Mesenchymal stem cell (in vitro differentiated cells and primary cell): ENCODE measurements around the gene GALNT18.
A peak's percentile ranks its signal among the peaks of the same experiment; 100 is the strongest.

Experiments
- DNase-seq: peaks from one replicate; pipeline ENCODE4 v3.0.0-alpha.2; 2013
- H2AFZ ChIP-seq: one replicate; pipeline ENCODE4 v1.6.1; 2013; ENCODE audit warnings: low read depth, mild to moderate bottlenecking, control low read depth, inconsistent platforms, low read length, moderate library complexity
- H2AK5ac ChIP-seq: 2 replicates; pipeline ENCODE4 v1.6.1; 2013; ENCODE audit warnings: low read length, moderate library complexity, mild to moderate bottlenecking, inconsistent platforms; ENCODE audit not compliant: severe bottlenecking
- H2BK120ac ChIP-seq: one replicate; pipeline ENCODE4 v1.6.1; 2013; ENCODE audit warnings: low read depth, mild to moderate bottlenecking, inconsistent platforms, low read length, moderate library complexity
- H2BK12ac ChIP-seq, 2 experiments: one replicate each; pipeline ENCODE4 v1.6.1; 2013; ENCODE audit warnings: inconsistent platforms in 2 of 2, low read length in 2 of 2, mild to moderate bottlenecking in 2 of 2, moderate library complexity in 2 of 2, control low read depth in 1 of 2
- H2BK15ac ChIP-seq: one replicate; pipeline ENCODE4 v1.6.1; 2013; ENCODE audit warnings: mild to moderate bottlenecking, low read depth, inconsistent platforms; ENCODE audit not compliant: poor library complexity, severe bottlenecking
- H2BK5ac ChIP-seq: 2 replicates; pipeline ENCODE4 v1.6.1; 2013; ENCODE audit warnings: low read depth, mild to moderate bottlenecking, low read length, control low read depth, inconsistent platforms; ENCODE audit not compliant: poor library complexity, severe bottlenecking
- H3K14ac ChIP-seq, 2 experiments: one replicate each; pipeline ENCODE4 v1.6.1; 2013; ENCODE audit warnings: inconsistent platforms in 2 of 2, low read length in 2 of 2, control low read depth in 1 of 2, mild to moderate bottlenecking in 1 of 2, moderate library complexity in 1 of 2
- H3K18ac ChIP-seq, 2 experiments: one replicate each; pipeline ENCODE4 v1.6.1; 2013; ENCODE audit warnings: inconsistent platforms in 2 of 2, low read length in 2 of 2, control low read depth in 1 of 2, low read depth in 1 of 2, mild to moderate bottlenecking in 1 of 2
- H3K23ac ChIP-seq, 2 experiments: one replicate each; pipeline ENCODE4 v1.6.1; 2013; ENCODE audit warnings: inconsistent platforms in 2 of 2, low read length in 2 of 2, mild to moderate bottlenecking in 2 of 2, moderate library complexity in 2 of 2, control low read depth in 1 of 2
- H3K27ac ChIP-seq: 2 replicates; pipeline ENCODE4 v1.5.1; 2013; ENCODE audit warnings: mild to moderate bottlenecking, moderate library complexity, low read length, control low read depth, inconsistent platforms; ENCODE audit not compliant: poor library complexity, severe bottlenecking
- H3K27me3 ChIP-seq, 2 experiments: 2 replicates each; pipeline versions ENCODE4 v1.6.1 to v1.7.0; 2013; ENCODE audit warnings: low read length in 2 of 2, mild to moderate bottlenecking in 2 of 2, moderate library complexity in 2 of 2, control low read depth in 1 of 2, inconsistent platforms in 1 of 2; ENCODE audit not compliant: control insufficient read depth in 1 of 2, insufficient read depth in 1 of 2
- H3K36me3 ChIP-seq, 2 experiments: 2 replicates each; pipeline versions ENCODE4 v1.6.1 to v1.7.0; 2013; ENCODE audit warnings: low read length in 2 of 2, control low read depth in 1 of 2, inconsistent platforms in 1 of 2, low read depth in 1 of 2, mild to moderate bottlenecking in 1 of 2; ENCODE audit not compliant: insufficient read depth in 2 of 2, control insufficient read depth in 1 of 2
- H3K4ac ChIP-seq, 2 experiments: one replicate each; pipeline ENCODE4 v1.6.1; 2013; ENCODE audit warnings: inconsistent platforms in 2 of 2, low read length in 2 of 2, mild to moderate bottlenecking in 2 of 2, moderate library complexity in 2 of 2, control low read depth in 1 of 2, low read depth in 1 of 2
- H3K4me1 ChIP-seq: 2 replicates; pipeline ENCODE4 v1.6.1; 2013; ENCODE audit warnings: low read depth, low read length, control low read depth; ENCODE audit not compliant: control insufficient read depth, insufficient read depth
- H3K4me2 ChIP-seq: 2 replicates; pipeline ENCODE4 v1.6.1; 2013; ENCODE audit warnings: low read length, mild to moderate bottlenecking, inconsistent platforms; ENCODE audit not compliant: poor library complexity, severe bottlenecking
- H3K4me3 ChIP-seq, 2 experiments: 2 replicates each; pipeline versions ENCODE4 v1.5.1 to v1.7.0; 2013; ENCODE audit warnings: low read length in 2 of 2, mild to moderate bottlenecking in 2 of 2, control low read depth in 1 of 2, low read depth in 1 of 2; ENCODE audit not compliant: insufficient read depth in 1 of 2
- H3K79me1 ChIP-seq: replicated peaks from 2 replicates; pipeline ENCODE4 v1.6.1; 2013; ENCODE audit warnings: mild to moderate bottlenecking, control low read depth, low read length, inconsistent platforms; ENCODE audit not compliant: poor library complexity, severe bottlenecking
- H3K9ac ChIP-seq: 2 replicates; pipeline ENCODE4 v1.7.0; 2013; ENCODE audit warnings: mild to moderate bottlenecking, low read length, moderate library complexity
- H3K9me3 ChIP-seq: 2 replicates; pipeline ENCODE4 v1.7.0; 2013; ENCODE audit warnings: mild to moderate bottlenecking, low read length; ENCODE audit not compliant: control insufficient read depth
- H4K8ac ChIP-seq: one replicate; pipeline ENCODE4 v1.6.1; 2013; ENCODE audit warnings: inconsistent platforms, mild to moderate bottlenecking, low read length, moderate library complexity
- H4K91ac ChIP-seq: one replicate; pipeline ENCODE4 v1.6.1; 2013; ENCODE audit warnings: mild to moderate bottlenecking, low read length, inconsistent platforms
- WGBS: methylation state at CpG from one replicate; pipeline ENCODE4 v1.1.7; 2013; ENCODE audit warnings: mixed read lengths; 5-methylcytosine and 5-hydroxymethylcytosine counted together

The GALNT18 gene

GRCh38 chr11:11524436-11525061 is 97.3 kb downstream of the GALNT18 start:
- no peak overlapping the region for H2AK5ac ChIP-seq
- H4K91ac ChIP-seq: no peak overlapping the region
- H3K79me1 ChIP-seq: no peaks in the 10 kb centered on the region
- H3K4me1 ChIP-seq: peaks cover 6% of the 10 kb centered on the region
- H3K4me2 ChIP-seq: no peak overlapping the region
- no peaks in the 10 kb centered on the region for H3K9me3 ChIP-seq
- no peak overlapping the region for H3K4me3 ChIP-seq
- peak; percentile 17 for DNase-seq
- H3K23ac ChIP-seq: no peak overlapping the region
- H3K4ac ChIP-seq: no peak overlapping the region
- no peaks in the 10 kb centered on the region for H3K36me3 ChIP-seq
- H3K9ac ChIP-seq: no peak overlapping the region
- no peak overlapping the region for H3K14ac ChIP-seq
- H2BK15ac ChIP-seq: no peak overlapping the region
- H3K18ac ChIP-seq: no peak overlapping the region
- H3K27me3 ChIP-seq: peaks cover 25 to 34% of the 10 kb centered on the region in 2 experiments
- H4K8ac ChIP-seq: no peak overlapping the region
- H2AFZ ChIP-seq: no peak overlapping the region
- no peak overlapping the region for H2BK120ac ChIP-seq
- no peak overlapping the region for H2BK5ac ChIP-seq
- WGBS: 72% methylated on average over 3 of the region's 5 CpGs
- no peak overlapping the region for H3K27ac ChIP-seq
- H2BK12ac ChIP-seq: no peak overlapping the region

- Histone ChIP-seq H2BK15ac (no peak overlapping the region), H3K9me3 (no peaks in the 10 kb centered on the region), H3K4me1 (peaks cover 6% of the 10 kb centered on the region), H3K79me1 (no peaks in the 10 kb centered on the region), H4K91ac (no peak overlapping the region), H3K9ac (no peak overlapping the region), H3K14ac (no peak overlapping the region), H3K27ac (no peak overlapping the region), H3K4ac (no peak overlapping the region), H2AK5ac (no peak overlapping the region), H4K8ac (no peak overlapping the region), H3K18ac (no peak overlapping the region), H3K27me3 (peaks cover 25 to 46% of the 10 kb centered on the region in 2 experiments), H3K4me3 (no peak overlapping the region), H3K4me2 (no peak overlapping the region), H2BK120ac (no peak overlapping the region), H3K23ac (no peak overlapping the region), H2BK5ac (no peak overlapping the region), H2BK12ac (no peak overlapping the region), H2AFZ (no peak overlapping the region), H3K36me3 (no peaks in the 10 kb centered on the region)
- no peak for DNase-seq
- 96% methylated on average over 4 of the region's 4 CpGs for WGBS
Measured at GRCh38 chr11:11522591-11522990, 99.2 kb downstream of the GALNT18 start.

- no peaks in the 10 kb centered on the region for H3K79me1 ChIP-seq
- H2AFZ ChIP-seq: no peak overlapping the region
- H3K4me1 ChIP-seq: peaks cover 6% of the 10 kb centered on the region
- no peak overlapping the region for H4K8ac ChIP-seq
- no peak overlapping the region for H2BK5ac ChIP-seq
- no peak overlapping the region for H3K4me3 ChIP-seq
- H3K23ac ChIP-seq: no peak overlapping the region
- no peak overlapping the region for H2BK120ac ChIP-seq
- DNase-seq: no peak
- H2AK5ac ChIP-seq: no peak overlapping the region
- H3K4ac ChIP-seq: no peak overlapping the region
- H3K18ac ChIP-seq: no peak overlapping the region
- H3K36me3 ChIP-seq: no peaks in the 10 kb centered on the region
- H2BK12ac ChIP-seq: no peak overlapping the region
- H3K9ac ChIP-seq: no peak overlapping the region
- no peak overlapping the region for H4K91ac ChIP-seq
- H3K27me3 ChIP-seq: peaks cover 18 to 46% of the 10 kb centered on the region in 2 experiments
- no peak overlapping the region for H2BK15ac ChIP-seq
- H3K4me2 ChIP-seq: no peak overlapping the region
- no peaks in the 10 kb centered on the region for H3K9me3 ChIP-seq
- no peak overlapping the region for H3K14ac ChIP-seq
- WGBS: 78% methylated on average over 13 of the region's 13 CpGs
- H3K27ac ChIP-seq: no peak overlapping the region
Measured at GRCh38 chr11:11521306-11522002, 100.4 kb downstream of the GALNT18 start.

- Histone ChIP-seq H2BK120ac (no peak overlapping the region), H3K4me1 (peaks cover 6% of the 10 kb centered on the region), H2AFZ (no peak overlapping the region), H3K18ac (no peak overlapping the region), H3K27me3 (peaks cover 18 to 47% of the 10 kb centered on the region in 2 experiments), H3K9ac (no peak overlapping the region), H4K91ac (no peak overlapping the region), H3K36me3 (no peaks in the 10 kb centered on the region), H2BK5ac (no peak overlapping the region), H3K79me1 (no peaks in the 10 kb centered on the region), H3K27ac (no peak overlapping the region), H2BK15ac (peak overlapping the region; percentile 54), H3K14ac (no peak overlapping the region), H3K9me3 (no peaks in the 10 kb centered on the region), H3K4me2 (no peak overlapping the region), H4K8ac (peak overlapping the region; percentile 69), H3K4ac (no peak overlapping the region), H3K23ac (no peak overlapping the region), H3K4me3 (no peak overlapping the region), H2BK12ac (no peak overlapping the region), H2AK5ac (no peak overlapping the region)
- no peak for DNase-seq
- 72% methylated on average over 14 of the region's 14 CpGs for WGBS
Measured at GRCh38 chr11:11520231-11521015, 101.4 kb downstream of the GALNT18 start.
